Measurements from ENCODE around the gene GNE. TPM values are rescaled to one million over a fixed set of nuclear protein-coding genes. Genes with fewer than 3 reads are reported as not detected.

GNE gene
- total RNA-seq, 1 experiment from 2014 or later = 14.9 TPM

DNA sequence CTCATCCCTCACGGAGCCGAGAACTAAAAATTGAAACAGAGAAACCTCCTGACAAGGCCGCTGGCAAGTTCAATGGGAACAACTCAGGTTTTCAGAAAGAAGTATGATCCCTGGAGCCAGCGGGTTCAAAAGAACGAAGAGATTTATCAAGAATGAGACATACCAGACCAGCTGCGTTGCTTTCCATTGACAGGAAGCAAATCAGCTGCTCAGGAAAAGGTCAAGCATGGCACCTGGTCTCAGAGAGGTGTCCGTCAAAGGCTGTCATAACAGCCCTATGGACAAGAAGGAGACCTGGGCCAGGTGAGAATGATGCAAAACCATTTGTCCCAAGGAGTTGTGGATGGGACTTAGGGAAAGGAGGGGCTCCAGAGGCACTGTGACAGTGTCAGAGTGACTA lies 34.9 kb upstream of the GNE start:
- CTCF ChIA-PET = no interaction called here

DNA sequence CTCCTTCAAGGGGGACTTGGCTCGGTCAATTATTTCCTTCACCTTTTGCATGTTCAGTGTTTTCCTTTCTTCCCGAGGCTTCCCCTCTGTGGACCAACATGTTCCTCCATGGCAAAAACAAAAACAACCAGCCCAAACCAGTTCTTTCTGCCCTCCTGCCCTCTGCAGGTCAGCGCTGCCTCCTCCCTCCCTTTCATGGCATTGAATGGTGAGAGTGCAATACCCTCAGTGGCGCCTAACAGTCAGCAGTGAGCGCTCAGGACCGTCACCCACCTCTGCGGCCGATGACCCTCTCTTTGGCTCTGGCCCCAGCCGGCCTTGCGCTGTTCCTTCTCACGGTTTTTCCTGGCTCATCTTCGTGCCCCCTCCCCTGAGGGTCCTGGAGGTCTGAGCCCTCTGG lies 34.4 kb upstream of the GNE start:
- Mint-ChIP-seq H3K36me3 (ENCODE audit: insufficient read depth, unreplicated experiment) (no peaks in the 10 kb centered on the region), H3K4me3 (ENCODE audit: unreplicated experiment) (no peak overlapping the region), H3K27me3 (ENCODE audit: insufficient read depth, unreplicated experiment) (no peaks in the 10 kb centered on the region), H3K4me1 (ENCODE audit: insufficient read depth, unreplicated experiment) (peaks cover 6% of the 10 kb centered on the region), H3K9me3 (ENCODE audit: unreplicated experiment) (no peaks in the 10 kb centered on the region), H3K27ac (ENCODE audit: low read depth, unreplicated experiment) (no peak overlapping the region)
- TF ChIP-seq, protein P1, sequence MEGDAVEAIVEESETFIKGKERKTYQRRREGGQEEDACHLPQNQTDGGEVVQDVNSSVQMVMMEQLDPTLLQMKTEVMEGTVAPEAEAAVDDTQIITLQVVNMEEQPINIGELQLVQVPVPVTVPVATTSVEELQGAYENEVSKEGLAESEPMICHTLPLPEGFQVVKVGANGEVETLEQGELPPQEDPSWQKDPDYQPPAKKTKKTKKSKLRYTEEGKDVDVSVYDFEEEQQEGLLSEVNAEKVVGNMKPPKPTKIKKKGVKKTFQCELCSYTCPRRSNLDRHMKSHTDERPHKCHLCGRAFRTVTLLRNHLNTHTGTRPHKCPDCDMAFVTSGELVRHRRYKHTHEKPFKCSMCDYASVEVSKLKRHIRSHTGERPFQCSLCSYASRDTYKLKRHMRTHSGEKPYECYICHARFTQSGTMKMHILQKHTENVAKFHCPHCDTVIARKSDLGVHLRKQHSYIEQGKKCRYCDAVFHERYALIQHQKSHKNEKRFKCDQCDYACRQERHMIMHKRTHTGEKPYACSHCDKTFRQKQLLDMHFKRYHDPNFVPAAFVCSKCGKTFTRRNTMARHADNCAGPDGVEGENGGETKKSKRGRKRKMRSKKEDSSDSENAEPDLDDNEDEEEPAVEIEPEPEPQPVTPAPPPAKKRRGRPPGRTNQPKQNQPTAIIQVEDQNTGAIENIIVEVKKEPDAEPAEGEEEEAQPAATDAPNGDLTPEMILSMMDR (IDR thresholded peaks at IDR 0.05; ENCODE audit: unreplicated experiment) = no peak
- intact Hi-C loops (cut with micrococcal nuclease) = no loop called here
- no TSS peak for BruUV-seq (replicated peaks)
- no peak for DNase-seq (ENCODE audit: unreplicated experiment)
- ChIA-PET POLR2A (no interaction called here), CTCF (no interaction called here)

More for the DNA sequence above, 34.9 kb upstream of the GNE start:
- Mint-ChIP-seq H3K9me3 (ENCODE audit: unreplicated experiment) (no peaks in the 10 kb centered on the region), H3K27ac (ENCODE audit: low read depth, unreplicated experiment) (no peak overlapping the region), H3K4me3 (ENCODE audit: unreplicated experiment) (no peak overlapping the region), H3K4me1 (ENCODE audit: insufficient read depth, unreplicated experiment) (peaks cover 6% of the 10 kb centered on the region), H3K36me3 (ENCODE audit: insufficient read depth, unreplicated experiment) (no peaks in the 10 kb centered on the region), H3K27me3 (ENCODE audit: insufficient read depth, unreplicated experiment) (no peaks in the 10 kb centered on the region)
- POLR2A ChIA-PET = interaction anchor here (0.7 kb wide), 1 partner anchor 10 kb away, joined by 3 read pairs; no protein-coding TSS in a partner anchor
- DNase-seq (ENCODE audit: unreplicated experiment) = no peak
- TF ChIP-seq, protein P1 (IDR thresholded peaks at IDR 0.05; ENCODE audit: unreplicated experiment) = no peak
- no TSS peak for BruUV-seq (replicated peaks)
- intact Hi-C loops (cut with micrococcal nuclease) = no loop called here

DNA sequence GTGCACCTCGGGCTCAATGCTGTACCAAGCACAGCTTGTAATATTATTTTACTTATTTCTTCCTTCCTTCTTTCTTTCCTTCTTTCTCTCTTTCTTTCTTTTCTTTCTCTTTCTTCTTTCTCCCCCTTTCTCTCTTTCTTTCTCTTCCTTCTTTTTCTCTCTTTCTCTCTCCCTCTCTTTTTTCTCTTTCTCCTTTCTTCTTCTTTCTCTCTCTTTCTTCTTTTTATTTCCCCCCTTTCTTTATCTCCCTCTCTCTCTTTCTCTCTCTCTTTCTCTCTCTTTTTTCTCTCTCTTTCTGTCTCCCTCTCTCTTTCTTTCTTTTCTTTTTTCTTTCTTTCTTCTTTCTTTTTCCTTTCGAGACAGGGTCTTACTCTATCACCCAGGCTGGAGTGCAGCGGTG lies 32.7 kb upstream of the GNE start:
- POLR2A ChIA-PET = no interaction called here

DNA sequence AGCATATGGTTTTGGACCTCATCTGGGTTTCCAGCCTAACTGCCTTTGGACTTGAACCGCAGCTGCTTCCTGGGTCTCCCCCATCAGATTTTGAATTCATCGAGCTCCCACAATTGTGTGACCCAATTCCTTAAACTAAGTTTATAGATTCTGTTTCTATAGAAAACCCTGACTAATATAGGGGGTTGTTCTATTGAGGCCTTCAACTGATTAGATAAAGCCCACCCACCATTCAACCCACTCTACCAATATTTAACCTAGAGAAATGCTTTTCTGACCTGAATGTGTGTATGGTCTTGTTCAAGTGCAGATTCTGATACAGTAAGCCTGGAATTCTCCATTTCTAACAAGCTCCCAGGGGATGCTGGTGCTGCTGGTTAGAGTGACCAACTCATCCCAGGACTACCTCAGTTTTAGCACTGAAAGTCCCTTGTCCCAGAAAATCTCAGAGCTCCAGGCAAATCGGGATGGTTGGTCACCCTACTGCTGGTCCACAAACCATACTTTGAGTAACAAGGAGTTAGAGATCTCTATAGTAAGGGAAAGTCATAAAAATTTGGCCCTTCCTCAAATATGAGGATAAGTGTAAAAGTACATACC lies 31.7 kb upstream of the GNE start:
- BruUV-seq (replicated peaks) = no TSS peak
- POLR2A ChIA-PET = no interaction called here

More for the DNA sequence above, 32.7 kb upstream of the GNE start:
- BruUV-seq (replicated peaks) = no TSS peak
- TF ChIP-seq, protein P1 (IDR thresholded peaks at IDR 0.05; ENCODE audit: unreplicated experiment) = no peak
- DNase-seq (ENCODE audit: unreplicated experiment) = no peak
- Mint-ChIP-seq H3K4me3 (ENCODE audit: unreplicated experiment) (no peak overlapping the region), H3K27me3 (ENCODE audit: insufficient read depth, unreplicated experiment) (no peaks in the 10 kb centered on the region), H3K4me1 (ENCODE audit: insufficient read depth, unreplicated experiment) (peaks cover 6% of the 10 kb centered on the region), H3K27ac (ENCODE audit: low read depth, unreplicated experiment) (no peak overlapping the region), H3K36me3 (ENCODE audit: insufficient read depth, unreplicated experiment) (no peaks in the 10 kb centered on the region), H3K9me3 (ENCODE audit: unreplicated experiment) (no peaks in the 10 kb centered on the region)
- CTCF ChIA-PET = no interaction called here
- intact Hi-C loops (cut with micrococcal nuclease) = no loop called here

More for the DNA sequence above, 31.7 kb upstream of the GNE start:
- intact Hi-C loops (cut with micrococcal nuclease) = no loop called here
- no peaks in the 10 kb centered on the region for H3K36me3 Mint-ChIP-seq (ENCODE audit: insufficient read depth, unreplicated experiment)
- H3K4me1 Mint-ChIP-seq (ENCODE audit: insufficient read depth, unreplicated experiment) = peaks cover 6% of the 10 kb centered on the region
- no peak for DNase-seq (ENCODE audit: unreplicated experiment)
- TF ChIP-seq, protein P1 (IDR thresholded peaks at IDR 0.05; ENCODE audit: unreplicated experiment) = no peak
- no peak overlapping the region for H3K4me3 Mint-ChIP-seq (ENCODE audit: unreplicated experiment)
- CTCF ChIA-PET = interaction anchor here (0.7 kb wide), 1 partner anchor 124 kb away, joined by 3 read pairs; no protein-coding TSS in a partner anchor
- H3K27me3 Mint-ChIP-seq (ENCODE audit: insufficient read depth, unreplicated experiment) = no peaks in the 10 kb centered on the region
- no peak overlapping the region for H3K27ac Mint-ChIP-seq (ENCODE audit: low read depth, unreplicated experiment)
- H3K9me3 Mint-ChIP-seq (ENCODE audit: unreplicated experiment) = no peaks in the 10 kb centered on the region
